ENCODE measurements around the gene SHC2.
"Not testable (repeated sequence)": the region's sequence is repeated elsewhere in the genome, so short reads cannot be mapped to it uniquely, and the experiment has no call there.

Gene SHC2

GRCh38 chr19:444677-445210, 16.1 kb downstream of the SHC2 start:
- DNase-seq (ENCODE audit: low spot score): no peak

- DNase-seq (ENCODE audit: low spot score): no peak
Observed at GRCh38 chr19:443005-443404, 17.8 kb downstream of the SHC2 start.

- no peak for DNase-seq (ENCODE audit: low spot score)
Observed at GRCh38 chr19:442085-442484, 18.7 kb downstream of the SHC2 start.

- no peak for DNase-seq (ENCODE audit: low spot score)
Observed at GRCh38 chr19:441213-441836, 19.5 kb downstream of the SHC2 start.

GRCh38 chr19:440391-441212, 20.2 kb downstream of the SHC2 start:
- no peak for DNase-seq (ENCODE audit: low spot score)

GRCh38 chr19:439167-439900, 21.5 kb downstream of the SHC2 start:
- no peak for DNase-seq (ENCODE audit: low spot score)

- no peak for DNase-seq (ENCODE audit: low spot score)
Observed at GRCh38 chr19:438416-438958, 22.3 kb downstream of the SHC2 start.

- DNase-seq (ENCODE audit: low spot score): no peak
Observed at GRCh38 chr19:437041-437440, 23.8 kb downstream of the SHC2 start.

- DNase-seq (ENCODE audit: low spot score): no peak
Observed at GRCh38 chr19:436413-436950, 24.4 kb downstream of the SHC2 start.

GRCh38 chr19:435707-436412, 25.0 kb downstream of the SHC2 start:
- no peak for DNase-seq (ENCODE audit: low spot score)

- DNase-seq (ENCODE audit: low spot score): no peak
Observed at GRCh38 chr19:435056-435706, 25.7 kb downstream of the SHC2 start.

- DNase-seq (ENCODE audit: low spot score): no peak
Observed at GRCh38 chr19:434152-434960, 26.5 kb downstream of the SHC2 start.

GRCh38 chr19:430701-431100, 30.1 kb downstream of the SHC2 start:
- no peak for DNase-seq (ENCODE audit: low spot score)

- no peak for DNase-seq (ENCODE audit: low spot score)
Observed at GRCh38 chr19:428149-428548, 32.7 kb downstream of the SHC2 start.

GRCh38 chr19:427675-428074, 33.2 kb downstream of the SHC2 start:
- DNase-seq (ENCODE audit: low spot score): not testable (repeated sequence)

- DNase-seq (ENCODE audit: low spot score): no peak
Observed at GRCh38 chr19:426725-427445, 33.9 kb downstream of the SHC2 start.

- no peak for DNase-seq (ENCODE audit: low spot score)
Observed at GRCh38 chr19:425056-425455, 35.8 kb downstream of the SHC2 start.

- DNase-seq (ENCODE audit: low spot score): no peak
Observed at GRCh38 chr19:424546-424945, 36.3 kb downstream of the SHC2 start.

- DNase-seq (ENCODE audit: low spot score): no peak
Observed at GRCh38 chr19:423691-424466, 37.0 kb downstream of the SHC2 start.
